Activated T-cell treated with anti-CD3 and anti-CD28 coated beads, Interleukin-2, amount 50 U/mL, for 48 hours (primary cell): ENCODE measurements around the gene RNF26.

Experiments
- DNase-seq, 2 experiments: peaks; one replicate each; pipeline ENCODE4 v3.0.0-alpha.2; 2020

Gene RNF26

GRCh38 chr11:119334174-119334930 is at the start of gene RNF26:
TSS of gene RNF26 (plus strand) at chr11:119334527. CDS start at chr11:119335123, 596 bp downstream.
- peak; percentile 94 to 95 for DNase-seq

GRCh38 chr11:119285431-119285830 is 48.9 kb upstream of the RNF26 start:
- DNase-seq = no peak

GRCh38 chr11:119288219-119288618 is 46.1 kb upstream of the RNF26 start:
- DNase-seq = no peak

GRCh38 chr11:119290894-119291497 is 43.3 kb upstream of the RNF26 start:
- DNase-seq = no peak

GRCh38 chr11:119293461-119293860 is 40.9 kb upstream of the RNF26 start:
- DNase-seq = no peak

- DNase-seq = no peak
Observed at GRCh38 chr11:119295178-119295577, 39.1 kb upstream of the RNF26 start.

GRCh38 chr11:119297938-119298337 is 36.4 kb upstream of the RNF26 start:
- no peak for DNase-seq

- DNase-seq = no peak
Observed at GRCh38 chr11:119298726-119299125, 35.6 kb upstream of the RNF26 start.

GRCh38 chr11:119299416-119299815 is 34.9 kb upstream of the RNF26 start:
- DNase-seq = no peak

GRCh38 chr11:119300198-119300964 is 33.9 kb upstream of the RNF26 start:
- no peak for DNase-seq

GRCh38 chr11:119303227-119303718 is 31.1 kb upstream of the RNF26 start:
- no peak for DNase-seq

- DNase-seq = no peak
Observed at GRCh38 chr11:119305556-119306372, 28.6 kb upstream of the RNF26 start.

GRCh38 chr11:119306373-119306890 is 27.9 kb upstream of the RNF26 start:
- peak; percentile 51 to 54 for DNase-seq

- DNase-seq = no peak
Observed at GRCh38 chr11:119307219-119307618, 27.1 kb upstream of the RNF26 start.

- DNase-seq = no peak
Observed at GRCh38 chr11:119307974-119308373, 26.4 kb upstream of the RNF26 start.

GRCh38 chr11:119309411-119309810 is 24.9 kb upstream of the RNF26 start:
- DNase-seq = no peak

GRCh38 chr11:119309953-119310681 is 24.2 kb upstream of the RNF26 start:
- no peak for DNase-seq

GRCh38 chr11:119310682-119311052 is 23.7 kb upstream of the RNF26 start:
- no peak for DNase-seq

GRCh38 chr11:119314726-119315125 is 19.6 kb upstream of the RNF26 start:
- no peak for DNase-seq

- DNase-seq = peak; percentile 64 to 69
Observed at GRCh38 chr11:119315131-119316015, 19.0 kb upstream of the RNF26 start.
